AG09319 (cell line): ENCODE data around the gene ARHGAP44.

Experiments
- DNase-seq: peaks from one replicate; pipeline ENCODE4 v3.0.0-alpha.2; 2010; ENCODE audit warnings: low read depth; ENCODE audit errors: extremely low read depth
- CTCF ChIP-seq: IDR thresholded peaks from 2 replicates; pipeline ENCODE4 v1.5.1; 2011; ENCODE audit warnings: low read depth, mild to moderate bottlenecking, inconsistent platforms, low read length, moderate library complexity

Gene ARHGAP44

GRCh38 chr17:12794919-12795532, 5.7 kb downstream of the ARHGAP44 start:
- DNase-seq, result no peak
- TF ChIP-seq CTCF, result no peak

- TF ChIP-seq CTCF, result no peak
- DNase-seq, result no peak
Observed at GRCh38 chr17:12800855-12801365, 11.6 kb downstream of the ARHGAP44 start.

GRCh38 chr17:12806630-12807029, 17.3 kb downstream of the ARHGAP44 start:
- no peak for TF ChIP-seq CTCF

GRCh38 chr17:12808723-12809122, 19.4 kb downstream of the ARHGAP44 start:
- no peak for DNase-seq
- no peak for TF ChIP-seq CTCF

More at GRCh38 chr17:12806630-12807029, 17.3 kb downstream of the ARHGAP44 start:
- no peak for DNase-seq

- no peak for TF ChIP-seq CTCF
- no peak for DNase-seq
Observed at GRCh38 chr17:12812877-12813276, 23.6 kb downstream of the ARHGAP44 start.

- DNase-seq, result no peak
- TF ChIP-seq CTCF, result no peak
Observed at GRCh38 chr17:12813664-12814063, 24.4 kb downstream of the ARHGAP44 start.

- no peak for DNase-seq
- TF ChIP-seq CTCF, result no peak
Observed at GRCh38 chr17:12814718-12815117, 25.4 kb downstream of the ARHGAP44 start.
